ENCODE data around the gene IRF6.

GRCh38 chr1:209751627-209752231 lies 54.2 kb downstream of the IRF6 start:
- TF ChIP-seq EZH2 (IDR thresholded peaks at IDR 0.05; ENCODE audit: borderline replicate concordance, insufficient read depth, low read depth, low read length, poor library complexity, severe bottlenecking), result no peak
- TF ChIP-seq CTCF (IDR thresholded peaks at IDR 0.05), result no peak

Data from B cell (primary cell).